Kidney tubule cell (primary cell): Measurements from ENCODE around the gene TTC12.
A peak's percentile ranks its signal among the peaks of the same experiment; 100 is the strongest.
"Not testable (repeated sequence)": the region's sequence is repeated elsewhere in the genome, so short reads cannot be mapped to it uniquely, and the experiment has no call there.

Source experiments
- DNase-seq: peaks from one replicate; pipeline ENCODE4 v3.0.0-alpha.2; 2018; ENCODE audit warnings: low spot score

Gene TTC12

DNA sequence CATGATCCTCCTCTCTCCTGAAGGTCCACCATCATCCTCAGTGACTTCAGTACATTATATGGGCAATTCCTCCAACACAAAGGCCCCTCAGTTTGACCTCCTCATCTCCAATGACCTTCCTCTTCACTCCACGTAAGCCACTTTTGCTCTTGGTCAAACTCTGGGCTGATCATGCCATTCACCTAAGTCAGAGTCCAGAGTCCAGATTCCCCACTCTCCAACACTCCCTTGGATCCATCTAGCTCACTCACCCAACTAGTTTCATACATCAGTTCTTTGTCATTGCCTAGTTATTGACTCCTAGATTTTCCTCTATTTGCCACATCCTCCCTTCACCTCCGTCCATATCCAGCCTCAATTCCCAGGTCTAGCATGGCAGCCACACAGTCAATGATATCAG is 30.5 kb upstream of the TTC12 start:
- no peak for DNase-seq

GRCh38 chr11:113286009-113286408 is 28.4 kb upstream of the TTC12 start:
- DNase-seq: no peak

DNA sequence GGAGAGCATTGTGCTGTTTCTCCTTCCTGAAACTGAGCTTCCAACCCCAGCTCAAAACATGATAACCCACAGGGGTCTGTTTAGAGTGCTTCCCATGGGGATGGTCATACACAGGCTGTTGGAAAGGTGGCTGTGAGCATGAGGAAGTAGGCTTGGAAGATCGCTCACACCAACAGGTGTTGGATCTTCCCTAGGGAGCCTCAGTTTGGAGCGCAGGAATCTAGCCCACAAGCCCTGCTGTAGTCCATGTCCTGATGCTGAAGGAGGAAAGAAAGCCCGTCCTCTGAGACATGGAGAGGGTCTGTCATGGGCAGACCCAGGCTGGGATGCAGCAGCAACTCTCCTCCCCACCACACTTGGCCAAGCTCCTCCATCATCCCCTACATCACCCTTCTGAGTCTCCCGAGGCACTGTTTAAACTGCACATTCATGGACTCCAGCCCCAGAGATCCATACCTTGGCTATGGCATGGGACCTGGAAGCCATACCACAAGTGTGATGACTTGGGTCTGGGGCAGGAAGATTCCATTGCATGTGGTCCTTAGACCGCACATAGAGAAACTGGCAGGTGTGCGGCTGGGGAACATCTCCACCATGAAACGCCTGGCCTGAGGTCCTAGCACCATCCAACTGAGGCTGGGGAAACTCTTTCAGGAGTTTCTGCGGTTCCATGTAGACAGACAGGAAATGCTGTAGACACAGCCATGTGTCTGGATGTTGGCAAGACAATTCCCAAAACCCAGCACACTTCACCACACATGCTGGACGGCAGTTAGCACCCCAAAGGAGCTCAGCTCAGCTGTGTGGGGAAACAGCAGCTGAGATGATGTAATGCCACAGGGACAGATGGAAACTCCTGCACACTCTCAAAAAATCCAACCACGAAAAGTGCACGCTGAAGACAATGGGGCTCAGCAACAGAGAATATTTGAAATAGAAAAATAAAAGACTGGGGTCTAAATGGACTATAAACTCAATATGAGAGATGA is 27.6 kb upstream of the TTC12 start:
- DNase-seq: no peak

GRCh38 chr11:113287801-113288200 is 26.6 kb upstream of the TTC12 start:
- no peak for DNase-seq

DNA sequence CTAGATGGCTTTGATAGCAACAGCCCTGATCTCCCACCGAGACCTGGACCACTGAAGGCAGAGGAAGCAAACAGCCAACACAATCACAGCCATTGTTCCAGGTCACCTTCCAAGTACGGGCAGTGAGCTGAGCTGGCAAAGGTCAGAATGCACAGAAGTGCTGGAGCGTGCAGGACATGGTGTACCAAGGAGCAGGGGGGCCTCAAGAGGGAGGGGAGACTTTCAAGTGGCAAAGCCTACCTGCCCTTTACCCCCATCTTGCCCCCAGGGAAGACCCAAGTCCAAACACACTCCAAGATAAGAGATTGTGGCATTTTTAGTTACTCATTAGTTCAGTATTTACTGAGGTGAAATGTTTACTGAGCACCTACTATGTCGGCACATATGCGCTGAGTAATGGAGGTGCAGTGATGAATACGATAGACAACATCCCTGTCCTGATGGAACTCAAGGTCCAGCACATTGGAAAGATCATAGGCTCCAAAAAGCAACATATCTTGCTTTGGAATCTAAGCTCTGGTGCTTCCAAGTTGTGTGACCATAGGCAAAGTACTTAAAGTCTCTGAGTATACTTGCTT is 26.0 kb upstream of the TTC12 start:
- no peak for DNase-seq

GRCh38 chr11:113289431-113290187 is 24.8 kb upstream of the TTC12 start:
- DNase-seq: peak; percentile 51

GRCh38 chr11:113293936-113294335 is 20.4 kb upstream of the TTC12 start:
- DNase-seq: no peak

GRCh38 chr11:113295993-113296392 is 18.4 kb upstream of the TTC12 start:
- no peak for DNase-seq

GRCh38 chr11:113296447-113297205 is 17.8 kb upstream of the TTC12 start:
- no peak for DNase-seq

GRCh38 chr11:113298496-113298895 is 15.9 kb upstream of the TTC12 start:
- DNase-seq: not testable (repeated sequence)

DNA sequence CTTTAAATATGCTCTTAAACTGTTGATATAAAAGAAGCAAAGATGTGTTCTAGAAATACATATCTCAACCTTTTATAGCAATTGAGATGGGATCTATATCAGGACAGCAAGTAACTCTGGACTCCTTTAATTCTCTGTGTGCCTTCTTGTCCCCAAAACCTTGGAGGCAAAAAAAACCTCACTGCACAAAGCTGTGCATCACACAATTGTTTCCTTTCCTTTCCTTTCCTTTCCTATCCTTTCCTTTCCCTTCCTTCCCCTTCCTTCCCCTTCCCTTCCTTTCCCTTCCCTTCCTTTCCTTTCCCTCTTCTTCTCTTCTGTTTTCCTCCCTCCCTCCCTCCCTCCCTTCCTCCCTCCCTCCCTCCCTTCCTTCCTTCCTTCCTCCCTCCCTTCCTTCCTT is 9.5 kb upstream of the TTC12 start:
- DNase-seq: no peak

DNA sequence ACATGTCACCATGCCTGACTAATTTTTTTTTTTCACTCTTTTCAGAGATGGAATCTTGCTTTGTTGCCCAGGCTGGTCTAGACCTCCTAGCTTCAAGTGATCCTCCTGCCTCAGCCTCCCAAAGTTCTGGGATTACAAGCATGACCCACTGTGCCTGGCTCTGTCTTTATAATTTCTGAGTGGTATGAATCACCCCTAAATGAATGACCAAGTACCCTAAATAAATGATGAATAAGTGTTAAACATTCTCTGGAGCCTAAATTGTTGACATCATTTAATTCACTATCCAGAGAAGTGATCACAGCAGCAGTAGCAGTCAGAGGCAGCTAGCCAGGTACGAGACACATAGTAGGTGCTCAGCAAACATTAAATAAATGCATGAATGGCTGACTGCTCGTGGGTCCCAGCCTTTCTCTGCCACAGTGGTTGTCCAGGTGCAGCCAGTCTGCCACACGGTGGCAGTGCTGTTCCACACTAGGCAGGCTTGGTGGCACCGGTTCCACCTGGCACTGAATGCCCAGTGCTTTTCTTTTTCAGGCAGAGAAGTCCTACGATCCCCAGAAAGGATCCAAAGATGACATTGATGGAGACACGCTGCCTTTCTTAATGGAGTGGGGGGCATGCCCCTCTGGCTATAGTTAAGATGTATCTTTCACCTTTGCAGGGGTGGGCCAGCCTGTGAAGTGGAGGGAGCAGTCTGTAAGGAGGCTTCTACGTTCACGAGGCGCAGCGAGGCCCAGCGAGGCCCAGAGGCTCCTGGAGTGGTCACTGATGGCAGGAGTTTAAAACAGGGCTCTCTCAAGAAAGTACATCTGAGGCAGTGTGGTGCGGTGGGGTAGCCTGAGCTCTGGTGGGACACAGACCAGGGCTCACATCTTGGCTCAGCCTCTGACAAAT is 8.7 kb upstream of the TTC12 start:
- DNase-seq: peak; percentile 66

GRCh38 chr11:113308601-113309000 is 5.8 kb upstream of the TTC12 start:
- DNase-seq: no peak

GRCh38 chr11:113311536-113311935 is 2.8 kb upstream of the TTC12 start:
- DNase-seq: peak; percentile 26

DNA sequence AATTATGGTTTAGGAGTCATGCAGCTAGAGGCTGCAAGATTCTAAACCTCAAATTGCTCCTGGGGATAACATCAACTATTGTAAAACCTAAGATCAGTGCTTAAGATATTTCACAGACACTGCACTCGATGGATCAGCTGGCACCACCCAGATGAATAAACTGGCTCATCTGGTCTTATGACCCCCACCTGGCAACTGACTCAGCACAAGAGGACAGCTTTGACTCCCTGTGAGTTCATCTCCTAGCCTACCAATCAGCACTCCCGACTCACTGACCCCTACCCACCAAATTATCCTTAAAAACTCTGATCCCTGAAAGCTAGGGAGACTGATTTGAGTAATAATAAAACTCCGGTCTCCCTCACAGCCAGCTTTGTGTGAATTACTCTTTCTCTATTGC is 782 bp upstream of the TTC12 start:
- peak; percentile 40 for DNase-seq

- DNase-seq: no peak
Observed at GRCh38 chr11:113314065-113314388, 356 bp upstream of the TTC12 start.

DNA sequence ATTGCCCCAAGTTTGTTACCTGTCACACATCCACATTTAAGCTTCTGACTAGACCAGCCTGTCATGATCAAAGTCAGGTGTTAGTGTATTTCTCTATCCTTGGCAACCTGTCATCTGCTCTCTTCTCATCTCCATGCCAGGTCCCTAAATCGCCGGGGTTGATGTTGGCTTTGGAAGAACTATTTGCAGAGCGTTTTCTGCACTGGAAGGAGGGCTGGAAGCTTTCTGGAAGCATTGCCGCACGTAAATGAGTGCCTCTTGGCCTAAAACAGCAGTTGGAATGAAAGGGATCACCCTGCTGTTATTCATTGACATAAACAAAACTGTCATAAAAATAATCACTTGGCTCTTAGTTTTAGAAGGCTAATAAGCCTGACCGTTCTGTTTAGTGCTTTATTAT is 1.4 kb downstream of the TTC12 start:
- no peak for DNase-seq

- DNase-seq: no peak
Observed at GRCh38 chr11:113316256-113316655, 1.9 kb downstream of the TTC12 start.

GRCh38 chr11:113317339-113317738 is 3.0 kb downstream of the TTC12 start:
- DNase-seq: no peak

DNA sequence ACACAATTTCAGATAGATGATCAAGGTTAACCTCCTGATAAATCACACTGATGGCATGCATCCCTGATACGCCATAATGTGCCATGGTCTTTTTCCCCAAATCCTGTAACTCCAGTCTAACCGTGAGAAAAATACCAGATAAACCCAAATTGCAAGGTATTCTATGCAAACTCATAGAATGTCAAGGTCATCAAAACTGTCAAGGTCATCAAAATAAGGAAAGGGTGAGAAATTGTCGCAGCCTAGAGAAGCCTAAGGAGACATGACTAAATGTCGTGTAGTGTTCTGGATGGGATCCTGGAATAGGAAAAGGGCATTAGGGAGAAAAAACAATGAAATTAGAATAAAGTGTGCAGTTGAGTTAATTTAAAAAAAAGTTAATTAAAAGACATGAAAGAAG is 4.7 kb downstream of the TTC12 start:
- no peak for DNase-seq

DNA sequence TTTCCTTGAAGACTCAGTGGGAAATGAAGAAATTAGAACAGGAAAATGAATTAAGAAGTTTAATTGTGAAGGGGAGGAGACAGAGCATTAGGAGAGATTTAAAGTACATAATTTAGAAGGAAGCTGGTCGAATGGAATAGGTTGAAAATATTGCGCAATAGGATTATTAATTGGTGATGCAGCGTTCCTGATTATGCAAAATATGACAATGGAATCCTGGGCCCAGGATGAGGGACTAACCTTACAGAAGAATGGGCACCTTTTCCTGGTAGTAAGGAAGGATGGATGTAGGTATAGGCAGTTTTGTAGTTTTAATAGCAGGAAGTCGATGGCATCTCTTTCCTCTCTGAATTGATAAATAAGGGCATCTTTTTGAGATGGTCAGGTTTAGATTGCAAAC is 7.8 kb downstream of the TTC12 start:
- DNase-seq: no peak
